OCI-LY1 (cell line): Measurements from ENCODE around the gene ORAI1.

ENCODE experiments used
- H2AFZ ChIP-seq: fragments of 200-600 bp; sonication (generic), shearing (Covaris generic); 2 replicates; pipeline ENCODE4 v1.6.0; 2014; ENCODE audit warnings: antibody characterized with exemption, mild to moderate bottlenecking, low read length
- H3F3A ChIP-seq: fragments of 200-600 bp; sonication (generic), shearing (Covaris generic); 2 replicates; pipeline ENCODE4 v1.6.0; 2014; ENCODE audit warnings: mild to moderate bottlenecking, antibody characterized with exemption, low read length, moderate library complexity; ENCODE audit not compliant: insufficient read depth
- H3K27ac ChIP-seq: fragments of 200-600 bp; sonication (generic); 2 replicates; pipeline ENCODE4 v1.5.1; 2014; ENCODE audit warnings: low read length, mixed run types, mild to moderate bottlenecking, low read depth; ENCODE audit not compliant: poor library complexity, severe bottlenecking
- H3K27me3 ChIP-seq: fragments of 200-600 bp; sonication (generic); 2 replicates; pipeline ENCODE4 v1.6.0; 2014; ENCODE audit warnings: antibody characterized with exemption, mild to moderate bottlenecking, low read length, moderate library complexity; ENCODE audit not compliant: insufficient read depth
- H3K36me3 ChIP-seq: fragments of 200-600 bp; sonication (generic); 2 replicates; pipeline ENCODE4 v1.6.1; 2014; ENCODE audit warnings: mild to moderate bottlenecking, antibody characterized with exemption, low read length, moderate library complexity, mixed read lengths; ENCODE audit not compliant: insufficient read depth
- H3K4me1 ChIP-seq: fragments of 200-600 bp; sonication (generic); 2 replicates; pipeline ENCODE4 v1.5.1; 2014; ENCODE audit warnings: mild to moderate bottlenecking, low read length, moderate library complexity; ENCODE audit not compliant: insufficient read depth, severe bottlenecking
- H3K4me2 ChIP-seq: fragments of 200-600 bp; sonication (generic), shearing (Covaris generic); 2 replicates; pipeline ENCODE4 v1.6.1; 2014; ENCODE audit warnings: low read length
- H3K4me3 ChIP-seq: fragments of 200-600 bp; sonication (generic); 2 replicates; pipeline ENCODE4 v1.5.1; 2014; ENCODE audit warnings: low read length, low read depth, mild to moderate bottlenecking, mixed read lengths; ENCODE audit not compliant: poor library complexity, severe bottlenecking
- H3K79me2 ChIP-seq: fragments of 200-600 bp; shearing (Covaris generic); 2 replicates; pipeline ENCODE4 v1.6.1; 2016; ENCODE audit warnings: mixed run types, low read length, mixed read lengths; ENCODE audit not compliant: insufficient read depth
- H3K9ac ChIP-seq: fragments of 200-600 bp; sonication (generic), shearing (Covaris generic); 2 replicates; pipeline ENCODE4 v1.6.1; 2014; ENCODE audit warnings: mild to moderate bottlenecking, low read length, mixed read lengths
- H3K9me2 ChIP-seq: fragments of 200-600 bp; sonication (generic), shearing (Covaris generic); 2 replicates; pipeline ENCODE4 v1.6.1; 2014; ENCODE audit warnings: low read depth, mild to moderate bottlenecking, low read length, mixed read lengths
- H3K9me3 ChIP-seq: fragments of 200-600 bp; shearing (Covaris generic); 2 replicates; pipeline ENCODE4 v1.6.1; 2014; ENCODE audit warnings: low read length, mixed read lengths
- H4K20me1 ChIP-seq: fragments of 200-600 bp; sonication (generic), shearing (Covaris generic); 2 replicates; pipeline ENCODE4 v1.6.0; 2016; ENCODE audit warnings: mild to moderate bottlenecking, low read length; ENCODE audit not compliant: insufficient read depth
- CTCF ChIP-seq: fragments of 200-600 bp; sonication (generic), shearing (Covaris generic); IDR thresholded peaks from 2 replicates; pipeline ENCODE4 v1.5.1; 2017; ENCODE audit warnings: mild to moderate bottlenecking, antibody characterized with exemption, low read length, moderate library complexity, mixed read lengths
- EZH2 ChIP-seq: fragments of 200-600 bp; sonication (generic), shearing (Covaris generic); IDR thresholded peaks from 2 replicates; pipeline ENCODE4 v1.8.0; 2017; ENCODE audit warnings: borderline replicate concordance, mixed run types, mild to moderate bottlenecking, antibody characterized with exemption, low read length, moderate library complexity, mixed read lengths

The ORAI1 gene

GRCh38 chr12:121626087-121626852 is at the start of gene ORAI1:
TSS of gene ORAI1 (plus strand) at chr12:121626530.
- no peaks in the 10 kb centered on the region for H3K9me2 ChIP-seq
- H3K27me3 ChIP-seq: no peaks in the 10 kb centered on the region
- peak within 1 kb of the TSS; percentile 78 for H3K4me3 ChIP-seq

GRCh38 chr12:121576851-121577391 is 49.4 kb upstream of the ORAI1 start:
- Histone ChIP-seq H3K4me1 (peaks cover 27% of the 10 kb centered on the region), H3K27ac (no peak overlapping the region), H3K4me3 (no peak overlapping the region), H4K20me1 (no peaks in the 10 kb centered on the region), H3K4me2 (no peak overlapping the region), H3K9me3 (no peaks in the 10 kb centered on the region), H3K9me2 (no peaks in the 10 kb centered on the region), H3K36me3 (peaks cover 13% of the 10 kb centered on the region; the same call in 1 of the 2 replicates), H2AFZ (no peak overlapping the region), H3K9ac (no peak overlapping the region), H3K27me3 (no peaks in the 10 kb centered on the region), H3F3A (no peaks in the 10 kb centered on the region), H3K79me2 (no peaks in the 10 kb centered on the region)
- TF ChIP-seq CTCF (no peak), EZH2 (no peak)

More at GRCh38 chr12:121626087-121626852, at the start of gene ORAI1:
- H3F3A ChIP-seq: no peaks in the 10 kb centered on the region
- peak within 1 kb of the TSS; percentile 58; the same call in 1 of the 2 replicates for H2AFZ ChIP-seq
- H4K20me1 ChIP-seq: no peaks in the 10 kb centered on the region
- H3K9ac ChIP-seq: peak within 1 kb of the TSS; percentile 77
- peaks cover 37% of the 10 kb centered on the region for H3K4me1 ChIP-seq
- no peak for TF ChIP-seq EZH2
- no peak for TF ChIP-seq CTCF
- H3K9me3 ChIP-seq: no peaks in the 10 kb centered on the region
- peak within 1 kb of the TSS; percentile 84 for H3K4me2 ChIP-seq
- H3K79me2 ChIP-seq: no peaks in the 10 kb centered on the region
- H3K27ac ChIP-seq: peak within 1 kb of the TSS; percentile 39
- peaks cover 5% of the 10 kb centered on the region; the same call in 1 of the 2 replicates for H3K36me3 ChIP-seq

- Histone ChIP-seq H4K20me1 (no peaks in the 10 kb centered on the region), H3K9ac (no peak overlapping the region), H2AFZ (no peak overlapping the region), H3K79me2 (no peaks in the 10 kb centered on the region), H3K27me3 (no peaks in the 10 kb centered on the region), H3K9me3 (no peaks in the 10 kb centered on the region), H3K27ac (no peak overlapping the region), H3K9me2 (no peaks in the 10 kb centered on the region), H3K4me2 (no peak overlapping the region), H3K4me3 (no peak overlapping the region), H3F3A (no peaks in the 10 kb centered on the region), H3K4me1 (peaks cover 34% of the 10 kb centered on the region), H3K36me3 (peaks cover 13% of the 10 kb centered on the region; the same call in 1 of the 2 replicates)
- no peak for TF ChIP-seq CTCF
- TF ChIP-seq EZH2: no peak
Measured at GRCh38 chr12:121577443-121578180, 48.7 kb upstream of the ORAI1 start.
